ENCODE measurements around the gene CKS1B.

CKS1B gene

DNA sequence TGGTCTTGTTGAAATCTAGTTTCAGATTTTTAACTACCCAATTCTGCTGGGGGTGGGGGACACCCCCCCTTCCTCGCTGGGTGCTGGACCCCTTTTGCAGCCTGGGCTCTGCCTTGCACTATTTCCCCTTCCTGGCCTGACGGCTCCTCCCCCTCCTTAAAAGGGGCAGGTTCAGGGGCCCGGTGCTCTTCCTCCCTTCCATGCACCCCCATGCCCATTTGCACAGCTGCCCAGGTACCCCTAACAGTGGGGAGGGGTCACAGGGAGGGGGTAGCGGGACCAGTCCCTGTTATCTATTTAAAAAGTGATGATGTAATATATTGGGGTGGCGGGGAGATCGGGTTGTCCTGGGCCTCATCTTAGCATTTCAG is 43.5 kb downstream of the CKS1B start:
- Histone ChIP-seq H3K27ac (ENCODE audit: low read depth, low read length, poor library complexity, severe bottlenecking) (no peak overlapping the region), H4K20me1 (ENCODE audit: insufficient read depth, low read length) (no peaks in the 10 kb centered on the region), H3K79me2 (ENCODE audit: insufficient read depth, low read length) (no peaks in the 10 kb centered on the region), H3K9ac (ENCODE audit: low read length) (peak overlapping the region; percentile 53; the same call in 1 of the 2 replicates), H3F3A (ENCODE audit: insufficient read depth, low read length) (no peaks in the 10 kb centered on the region), H3K4me3 (ENCODE audit: low read depth, low read length, poor library complexity, severe bottlenecking) (peak overlapping the region; percentile 46), H3K9me3 (ENCODE audit: low read length) (no peaks in the 10 kb centered on the region), H2AFZ (ENCODE audit: low read length) (no peak overlapping the region), H3K36me3 (ENCODE audit: insufficient read depth, low read length) (peaks cover 4% of the 10 kb centered on the region), H3K4me2 (ENCODE audit: low read length) (peak overlapping the region; percentile 58), H3K4me1 (ENCODE audit: insufficient read depth, low read length, severe bottlenecking) (peaks cover 20% of the 10 kb centered on the region), H3K9me2 (ENCODE audit: low read depth, low read length) (no peaks in the 10 kb centered on the region), H3K27me3 (ENCODE audit: insufficient read depth, low read length) (no peaks in the 10 kb centered on the region)
- TF ChIP-seq, protein P1, sequence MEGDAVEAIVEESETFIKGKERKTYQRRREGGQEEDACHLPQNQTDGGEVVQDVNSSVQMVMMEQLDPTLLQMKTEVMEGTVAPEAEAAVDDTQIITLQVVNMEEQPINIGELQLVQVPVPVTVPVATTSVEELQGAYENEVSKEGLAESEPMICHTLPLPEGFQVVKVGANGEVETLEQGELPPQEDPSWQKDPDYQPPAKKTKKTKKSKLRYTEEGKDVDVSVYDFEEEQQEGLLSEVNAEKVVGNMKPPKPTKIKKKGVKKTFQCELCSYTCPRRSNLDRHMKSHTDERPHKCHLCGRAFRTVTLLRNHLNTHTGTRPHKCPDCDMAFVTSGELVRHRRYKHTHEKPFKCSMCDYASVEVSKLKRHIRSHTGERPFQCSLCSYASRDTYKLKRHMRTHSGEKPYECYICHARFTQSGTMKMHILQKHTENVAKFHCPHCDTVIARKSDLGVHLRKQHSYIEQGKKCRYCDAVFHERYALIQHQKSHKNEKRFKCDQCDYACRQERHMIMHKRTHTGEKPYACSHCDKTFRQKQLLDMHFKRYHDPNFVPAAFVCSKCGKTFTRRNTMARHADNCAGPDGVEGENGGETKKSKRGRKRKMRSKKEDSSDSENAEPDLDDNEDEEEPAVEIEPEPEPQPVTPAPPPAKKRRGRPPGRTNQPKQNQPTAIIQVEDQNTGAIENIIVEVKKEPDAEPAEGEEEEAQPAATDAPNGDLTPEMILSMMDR (IDR thresholded peaks at IDR 0.05; ENCODE audit: low read length), result no peak
- TF ChIP-seq EZH2 (IDR thresholded peaks at IDR 0.05; ENCODE audit: borderline replicate concordance, low read length), result no peak

DNA sequence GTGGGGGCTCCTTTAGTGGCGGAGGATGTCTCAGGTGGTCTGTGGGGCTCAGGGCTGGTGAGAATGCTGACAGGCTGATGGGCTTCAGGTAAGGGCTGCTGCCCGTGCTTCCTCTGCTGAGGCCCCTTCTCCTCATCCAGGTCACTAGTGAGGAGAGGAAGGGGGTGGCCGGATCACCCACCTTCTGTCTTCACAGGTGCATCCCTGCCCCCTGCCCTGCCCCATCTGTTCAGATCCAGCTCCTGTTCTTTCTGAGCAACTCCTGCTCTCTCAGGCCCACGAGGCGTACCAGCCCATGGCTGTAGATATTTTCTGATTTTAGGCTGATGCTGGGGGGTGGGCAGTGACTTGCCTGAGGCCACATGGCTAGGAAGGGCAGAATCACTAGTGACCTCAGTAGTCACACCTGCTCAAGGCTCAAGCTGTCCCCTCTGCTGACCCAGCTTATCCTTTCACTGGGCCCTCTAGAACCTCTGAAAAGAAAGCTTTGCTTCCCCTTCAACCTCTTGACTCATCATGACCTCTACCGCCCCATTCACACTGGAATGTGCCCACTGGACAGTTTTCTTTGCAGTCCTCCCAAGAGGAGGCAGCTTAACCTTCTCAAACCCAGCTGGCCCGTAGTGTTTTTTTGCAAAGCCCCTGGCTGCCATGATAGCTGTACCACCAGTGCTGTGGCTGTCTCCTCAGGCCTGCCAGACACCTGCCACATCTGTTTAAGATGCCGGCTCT is 44.3 kb downstream of the CKS1B start:
- Histone ChIP-seq H3K4me2 (ENCODE audit: low read length) (no peak overlapping the region), H3K36me3 (ENCODE audit: insufficient read depth, low read length) (peaks cover 4% of the 10 kb centered on the region)

DNA sequence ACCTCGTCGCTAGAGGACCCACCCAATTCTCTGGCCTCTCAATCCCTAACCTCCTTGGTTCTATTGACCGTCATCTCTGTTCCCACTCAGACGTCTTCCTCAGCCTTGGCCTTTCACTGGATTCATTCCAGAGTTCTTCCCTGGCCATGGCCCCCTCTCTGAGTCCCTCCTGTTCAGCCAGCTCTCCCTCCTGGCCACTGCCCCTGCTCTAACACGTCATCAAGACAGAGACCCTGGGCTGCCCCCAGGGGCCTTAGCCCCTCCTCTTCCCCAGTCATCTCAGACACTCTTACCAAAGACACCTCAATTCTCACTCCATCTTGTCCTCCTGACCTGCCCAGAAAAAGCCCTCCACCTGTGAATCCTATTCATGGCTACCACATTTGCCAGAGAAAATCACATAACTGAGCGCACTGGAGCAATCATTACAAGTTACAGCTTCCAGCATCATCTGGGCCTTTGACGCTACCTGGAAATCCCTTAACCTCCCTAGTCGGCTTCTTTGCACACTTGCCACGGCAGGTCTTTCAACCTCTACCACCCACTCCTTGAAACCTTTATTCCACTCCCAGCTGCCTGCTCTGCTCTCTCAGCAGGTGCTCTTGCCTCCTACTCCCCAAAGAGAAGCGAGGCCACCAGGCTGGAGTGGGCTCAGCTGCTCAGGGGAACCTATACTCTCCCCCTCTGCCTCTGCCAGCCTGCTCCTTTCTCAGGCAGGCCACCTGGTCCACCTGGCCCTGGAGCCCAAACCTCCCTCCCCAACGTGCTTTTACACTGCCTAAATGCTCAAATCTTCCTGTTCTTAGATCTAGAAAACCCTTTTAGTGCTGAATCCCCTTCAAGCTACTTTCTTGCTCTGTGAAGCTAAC is 45.1 kb downstream of the CKS1B start:
- Histone ChIP-seq H4K20me1 (ENCODE audit: insufficient read depth, low read length) (no peaks in the 10 kb centered on the region), H3K79me2 (ENCODE audit: insufficient read depth, low read length) (no peaks in the 10 kb centered on the region), H3K36me3 (ENCODE audit: insufficient read depth, low read length) (peaks cover 4% of the 10 kb centered on the region), H3F3A (ENCODE audit: insufficient read depth, low read length) (no peaks in the 10 kb centered on the region), H3K4me1 (ENCODE audit: insufficient read depth, low read length, severe bottlenecking) (peaks cover 20% of the 10 kb centered on the region), H3K27ac (ENCODE audit: low read depth, low read length, poor library complexity, severe bottlenecking) (no peak overlapping the region), H3K9me2 (ENCODE audit: low read depth, low read length) (no peaks in the 10 kb centered on the region), H2AFZ (ENCODE audit: low read length) (no peak overlapping the region), H3K9me3 (ENCODE audit: low read length) (no peaks in the 10 kb centered on the region), H3K9ac (ENCODE audit: low read length) (no peak overlapping the region), H3K27me3 (ENCODE audit: insufficient read depth, low read length) (0 out of 2 replicates have a peak, but pooled peaks cover 3% of the 10 kb centered on the region), H3K4me3 (ENCODE audit: low read depth, low read length, poor library complexity, severe bottlenecking) (no peak overlapping the region), H3K4me2 (ENCODE audit: low read length) (no peak overlapping the region)
- TF ChIP-seq, protein P1 (IDR thresholded peaks at IDR 0.05; ENCODE audit: low read length), result no peak
- no peak for TF ChIP-seq EZH2 (IDR thresholded peaks at IDR 0.05; ENCODE audit: borderline replicate concordance, low read length)

More for the DNA sequence above, 44.3 kb downstream of the CKS1B start:
- Histone ChIP-seq H4K20me1 (ENCODE audit: insufficient read depth, low read length) (no peaks in the 10 kb centered on the region), H3K9ac (ENCODE audit: low read length) (no peak overlapping the region), H3K9me3 (ENCODE audit: low read length) (no peaks in the 10 kb centered on the region), H3F3A (ENCODE audit: insufficient read depth, low read length) (no peaks in the 10 kb centered on the region), H2AFZ (ENCODE audit: low read length) (no peak overlapping the region), H3K9me2 (ENCODE audit: low read depth, low read length) (no peaks in the 10 kb centered on the region), H3K27me3 (ENCODE audit: insufficient read depth, low read length) (no peaks in the 10 kb centered on the region), H3K27ac (ENCODE audit: low read depth, low read length, poor library complexity, severe bottlenecking) (no peak overlapping the region), H3K79me2 (ENCODE audit: insufficient read depth, low read length) (no peaks in the 10 kb centered on the region), H3K4me3 (ENCODE audit: low read depth, low read length, poor library complexity, severe bottlenecking) (no peak overlapping the region), H3K4me1 (ENCODE audit: insufficient read depth, low read length, severe bottlenecking) (peaks cover 20% of the 10 kb centered on the region)
- no peak for TF ChIP-seq EZH2 (IDR thresholded peaks at IDR 0.05; ENCODE audit: borderline replicate concordance, low read length)
- TF ChIP-seq, protein P1 (IDR thresholded peaks at IDR 0.05; ENCODE audit: low read length), result no peak
